ENCODE measurements around the gene RGL3. TPM values are rescaled to one million over a fixed set of nuclear protein-coding genes. Genes with fewer than 3 reads are reported as not detected.
"Not testable (repeated sequence)": the region's sequence is repeated elsewhere in the genome, so short reads cannot be mapped to it uniquely, and the experiment has no call there.

The RGL3 gene
- polyA plus RNA-seq, 1 of the 3 experiments (the other 2 are of a cell fraction): 13.3 TPM

DNA sequence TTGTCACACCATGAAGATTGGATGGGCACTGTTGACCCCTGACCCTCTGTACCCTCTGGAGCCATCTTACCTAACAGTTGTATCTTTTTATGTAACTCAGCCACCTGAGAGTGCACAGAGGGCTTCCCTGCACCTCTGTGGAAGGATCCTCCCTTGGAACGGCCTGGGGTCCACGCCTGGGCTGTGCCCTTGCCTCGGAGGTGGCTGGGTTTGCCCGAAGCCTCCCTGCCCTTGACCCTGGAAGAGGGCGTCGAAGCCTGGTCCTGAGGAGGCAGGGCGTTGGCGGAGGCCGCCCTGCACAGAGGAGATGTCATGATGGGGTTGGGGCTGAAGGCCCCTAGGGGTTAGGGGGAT lies 15.6 kb upstream of the RGL3 start:
- Histone ChIP-seq H3K79me2 (ENCODE audit: insufficient read depth) (peaks cover 37% of the 10 kb centered on the region), H3K9me3 (no peaks in the 10 kb centered on the region), H3K4me1 (ENCODE audit: control insufficient read depth in 1 of 2, insufficient read depth in 2 of 2, low read depth in 1 of 2, low read length in 1 of 2) (peaks cover 5 to 12% of the 10 kb centered on the region in 2 experiments; a peak in 1 of 4 replicates), H3K4me3 (ENCODE audit: low read depth in 2 of 2, low read length in 1 of 2) (peak overlapping the region; percentile 51 to 62), H3K27ac (ENCODE audit: low read depth in 2 of 2, low read length in 1 of 2) (peak overlapping the region; percentile 67 to 73), H3K4me2 (peak overlapping the region; percentile 92), H3K9me2 (no peaks in the 10 kb centered on the region), H3K9ac (peak overlapping the region; percentile 61), H4K20me1 (ENCODE audit: insufficient read depth) (no peaks in the 10 kb centered on the region), H2AFZ (ENCODE audit: low read depth) (peak overlapping the region; percentile 99), H3K36me3 (replicated peaks in 1 of 2; ENCODE audit: control insufficient read depth in 1 of 2, insufficient read depth in 2 of 2, low read length in 1 of 2) (peaks cover 18 to 25% of the 10 kb centered on the region in 2 experiments), H3F3A (replicated peaks; ENCODE audit: insufficient read depth) (peaks cover 5% of the 10 kb centered on the region), H3K27me3 (ENCODE audit: insufficient read depth) (no peaks in the 10 kb centered on the region)
- TF ChIP-seq MXI1 (IDR thresholded peaks at IDR 0.05; ENCODE audit: low read depth, low read length): no peak
- TF ChIP-seq TCF12 (IDR thresholded peaks at IDR 0.05): no peak
- TF ChIP-seq, protein P1, sequence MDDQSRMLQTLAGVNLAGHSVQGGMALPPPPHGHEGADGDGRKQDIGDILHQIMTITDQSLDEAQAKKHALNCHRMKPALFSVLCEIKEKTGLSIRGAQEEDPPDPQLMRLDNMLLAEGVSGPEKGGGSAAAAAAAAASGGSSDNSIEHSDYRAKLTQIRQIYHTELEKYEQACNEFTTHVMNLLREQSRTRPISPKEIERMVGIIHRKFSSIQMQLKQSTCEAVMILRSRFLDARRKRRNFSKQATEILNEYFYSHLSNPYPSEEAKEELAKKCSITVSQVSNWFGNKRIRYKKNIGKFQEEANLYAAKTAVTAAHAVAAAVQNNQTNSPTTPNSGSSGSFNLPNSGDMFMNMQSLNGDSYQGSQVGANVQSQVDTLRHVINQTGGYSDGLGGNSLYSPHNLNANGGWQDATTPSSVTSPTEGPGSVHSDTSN (IDR thresholded peaks at IDR 0.05): no peak
- TF ChIP-seq RAD21 (IDR thresholded peaks at IDR 0.05; ENCODE audit: low read length): no peak
- TF ChIP-seq YY1 (IDR thresholded peaks at IDR 0.05; ENCODE audit: low read depth): no peak
- no peak for TF ChIP-seq SMC3 (IDR thresholded peaks at IDR 0.05; ENCODE audit: low read depth, low read length)
- TF ChIP-seq ELF1 (IDR thresholded peaks at IDR 0.05): no peak
- TF ChIP-seq FOXM1 (IDR thresholded peaks at IDR 0.05; ENCODE audit: low read depth): no peak
- TF ChIP-seq FOXJ3 (CRISPR knock-in tag; IDR thresholded peaks at IDR 0.05): no peak
- TF ChIP-seq MEF2A (IDR thresholded peaks at IDR 0.05; ENCODE audit: borderline replicate concordance, low read depth): no peak
- no peak for TF ChIP-seq TAF1 (IDR thresholded peaks at IDR 0.05; ENCODE audit: borderline replicate concordance, low read depth, low read length)
- CTCF ChIA-PET: interaction anchor here (0.7 to 3.5 kb wide), 23 partner anchors 8 to 168 kb away, joined by 3 to 54 read pairs (median 5); partner anchors contain the start of genes ELAVL3, EPOR, RGL3 and SWSAP1
- no peak for DNase-seq
- POLR2A ChIA-PET: interaction anchor here (0.6 to 1.8 kb wide), 7 partner anchors 9 to 60 kb away, joined by 3 to 14 read pairs (median 5); partner anchors contain the start of genes EPOR, RGL3 and SWSAP1
- WGBS (ENCODE audit: low lambda C conversion rate): 8% methylated on average over 4 of the region's 9 CpGs

DNA sequence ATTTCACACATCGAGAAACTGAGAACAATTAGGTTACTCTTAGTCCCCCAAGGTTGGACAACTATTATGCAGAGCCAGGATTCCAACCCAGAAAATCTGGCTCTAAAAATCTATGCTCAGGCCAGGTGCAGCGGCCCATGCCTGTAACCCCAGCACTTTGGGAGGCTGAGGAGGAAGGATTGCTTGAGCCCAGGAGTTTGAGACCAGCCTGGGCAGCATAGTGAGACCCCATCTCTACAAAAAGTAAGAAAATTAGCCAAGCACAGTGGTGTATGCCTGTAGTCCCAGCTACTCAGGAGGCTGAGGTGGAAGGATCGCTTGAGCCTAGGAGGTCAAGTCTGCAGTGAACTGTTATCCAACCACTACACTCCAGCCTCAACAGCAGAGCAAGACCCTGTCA lies 14.4 kb upstream of the RGL3 start:
- H3K27me3 ChIP-seq (ENCODE audit: insufficient read depth); H3K4me2 ChIP-seq; DNase-seq; H3K4me3 ChIP-seq (ENCODE audit: low read depth in 2 of 2, low read length in 1 of 2); POLR2A ChIA-PET; H3K9ac ChIP-seq; H4K20me1 ChIP-seq (ENCODE audit: insufficient read depth); H3K9me2 ChIP-seq; H3F3A ChIP-seq (replicated peaks; ENCODE audit: insufficient read depth); H3K27ac ChIP-seq (ENCODE audit: low read depth in 2 of 2, low read length in 1 of 2); H2AFZ ChIP-seq (ENCODE audit: low read depth); H3K9me3 ChIP-seq: not testable (repeated sequence)
- CTCF ChIA-PET: interaction anchor here (0.8 to 5.8 kb wide), 2 partner anchors 10 to 51 kb away, joined by 3 to 35 read pairs; partner anchors contain the start of gene EPOR
- peaks cover 31% of the 10 kb centered on the region for H3K79me2 ChIP-seq (ENCODE audit: insufficient read depth)
- peaks cover 11 to 20% of the 10 kb centered on the region in 2 experiments for H3K36me3 ChIP-seq (replicated peaks in 1 of 2; ENCODE audit: control insufficient read depth in 1 of 2, insufficient read depth in 2 of 2, low read length in 1 of 2)
- 92% methylated on average over 3 of the region's 3 CpGs for WGBS (ENCODE audit: low lambda C conversion rate)
- H3K4me1 ChIP-seq (ENCODE audit: control insufficient read depth in 1 of 2, insufficient read depth in 2 of 2, low read depth in 1 of 2, low read length in 1 of 2): peaks cover 5 to 12% of the 10 kb centered on the region in 2 experiments; a peak in 1 of 4 replicates

DNA sequence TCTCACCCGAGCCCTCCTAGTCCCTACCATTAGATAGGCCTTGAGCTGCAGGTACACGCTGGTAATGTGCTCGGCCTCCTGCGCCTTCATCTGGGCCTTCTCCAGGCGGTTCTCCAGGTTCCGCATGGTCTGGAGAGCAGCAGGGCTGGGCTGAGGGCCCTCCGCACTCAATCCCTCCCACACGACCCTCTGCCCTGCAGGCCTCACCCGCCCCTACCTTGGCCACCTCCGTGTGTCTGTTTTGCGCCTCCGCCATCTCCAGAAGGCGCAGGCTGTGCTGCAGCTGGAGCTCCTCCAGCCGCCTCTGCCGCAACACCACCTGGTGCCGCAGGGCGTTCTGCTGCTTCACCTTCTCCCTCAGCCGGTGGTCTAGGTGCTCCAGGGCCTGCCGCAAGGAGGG lies 7.5 kb upstream of the RGL3 start:
- WGBS (ENCODE audit: low lambda C conversion rate): 92% methylated on average over 16 of the region's 19 CpGs
- Histone ChIP-seq H3K4me3 (ENCODE audit: low read depth in 2 of 2, low read length in 1 of 2) (no peak overlapping the region), H3F3A (replicated peaks; ENCODE audit: insufficient read depth) (peaks cover 6% of the 10 kb centered on the region), H3K4me1 (ENCODE audit: control insufficient read depth in 1 of 2, insufficient read depth in 2 of 2, low read depth in 1 of 2, low read length in 1 of 2) (no peaks in the 10 kb centered on the region; a peak in 1 of 4 replicates), H3K36me3 (replicated peaks in 1 of 2; ENCODE audit: control insufficient read depth in 1 of 2, insufficient read depth in 2 of 2, low read length in 1 of 2) (no peaks in the 10 kb centered on the region), H3K27ac (ENCODE audit: low read depth in 2 of 2, low read length in 1 of 2) (no peak overlapping the region), H3K79me2 (ENCODE audit: insufficient read depth) (no peaks in the 10 kb centered on the region), H4K20me1 (ENCODE audit: insufficient read depth) (no peaks in the 10 kb centered on the region), H3K9me3 (no peaks in the 10 kb centered on the region), H2AFZ (ENCODE audit: low read depth) (no peak overlapping the region), H3K4me2 (no peak overlapping the region), H3K9me2 (no peaks in the 10 kb centered on the region), H3K9ac (no peak overlapping the region), H3K27me3 (ENCODE audit: insufficient read depth) (no peaks in the 10 kb centered on the region)
- CTCF ChIA-PET: interaction anchor here (1.3 kb wide), 1 partner anchor 8 kb away, joined by 8 read pairs; the partner anchor contains the start of genes ODAD3 and PRKCSH
- DNase-seq: no peak
- POLR2A ChIA-PET: no interaction called here
- TF ChIP-seq, protein P2, sequence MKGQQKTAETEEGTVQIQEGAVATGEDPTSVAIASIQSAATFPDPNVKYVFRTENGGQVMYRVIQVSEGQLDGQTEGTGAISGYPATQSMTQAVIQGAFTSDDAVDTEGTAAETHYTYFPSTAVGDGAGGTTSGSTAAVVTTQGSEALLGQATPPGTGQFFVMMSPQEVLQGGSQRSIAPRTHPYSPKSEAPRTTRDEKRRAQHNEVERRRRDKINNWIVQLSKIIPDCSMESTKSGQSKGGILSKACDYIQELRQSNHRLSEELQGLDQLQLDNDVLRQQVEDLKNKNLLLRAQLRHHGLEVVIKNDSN (IDR thresholded peaks at IDR 0.05; ENCODE audit: borderline replicate concordance, low read depth): no peak
- TF ChIP-seq, protein P3, sequence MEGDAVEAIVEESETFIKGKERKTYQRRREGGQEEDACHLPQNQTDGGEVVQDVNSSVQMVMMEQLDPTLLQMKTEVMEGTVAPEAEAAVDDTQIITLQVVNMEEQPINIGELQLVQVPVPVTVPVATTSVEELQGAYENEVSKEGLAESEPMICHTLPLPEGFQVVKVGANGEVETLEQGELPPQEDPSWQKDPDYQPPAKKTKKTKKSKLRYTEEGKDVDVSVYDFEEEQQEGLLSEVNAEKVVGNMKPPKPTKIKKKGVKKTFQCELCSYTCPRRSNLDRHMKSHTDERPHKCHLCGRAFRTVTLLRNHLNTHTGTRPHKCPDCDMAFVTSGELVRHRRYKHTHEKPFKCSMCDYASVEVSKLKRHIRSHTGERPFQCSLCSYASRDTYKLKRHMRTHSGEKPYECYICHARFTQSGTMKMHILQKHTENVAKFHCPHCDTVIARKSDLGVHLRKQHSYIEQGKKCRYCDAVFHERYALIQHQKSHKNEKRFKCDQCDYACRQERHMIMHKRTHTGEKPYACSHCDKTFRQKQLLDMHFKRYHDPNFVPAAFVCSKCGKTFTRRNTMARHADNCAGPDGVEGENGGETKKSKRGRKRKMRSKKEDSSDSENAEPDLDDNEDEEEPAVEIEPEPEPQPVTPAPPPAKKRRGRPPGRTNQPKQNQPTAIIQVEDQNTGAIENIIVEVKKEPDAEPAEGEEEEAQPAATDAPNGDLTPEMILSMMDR (IDR thresholded peaks at IDR 0.05): no peak
- TF ChIP-seq GATA2 (CRISPR knock-in tag; IDR thresholded peaks at IDR 0.05): no peak
- TF ChIP-seq TCF12 (IDR thresholded peaks at IDR 0.05): no peak
- TF ChIP-seq SMC3 (IDR thresholded peaks at IDR 0.05; ENCODE audit: low read depth, low read length): no peak
- TF ChIP-seq, protein P4, sequence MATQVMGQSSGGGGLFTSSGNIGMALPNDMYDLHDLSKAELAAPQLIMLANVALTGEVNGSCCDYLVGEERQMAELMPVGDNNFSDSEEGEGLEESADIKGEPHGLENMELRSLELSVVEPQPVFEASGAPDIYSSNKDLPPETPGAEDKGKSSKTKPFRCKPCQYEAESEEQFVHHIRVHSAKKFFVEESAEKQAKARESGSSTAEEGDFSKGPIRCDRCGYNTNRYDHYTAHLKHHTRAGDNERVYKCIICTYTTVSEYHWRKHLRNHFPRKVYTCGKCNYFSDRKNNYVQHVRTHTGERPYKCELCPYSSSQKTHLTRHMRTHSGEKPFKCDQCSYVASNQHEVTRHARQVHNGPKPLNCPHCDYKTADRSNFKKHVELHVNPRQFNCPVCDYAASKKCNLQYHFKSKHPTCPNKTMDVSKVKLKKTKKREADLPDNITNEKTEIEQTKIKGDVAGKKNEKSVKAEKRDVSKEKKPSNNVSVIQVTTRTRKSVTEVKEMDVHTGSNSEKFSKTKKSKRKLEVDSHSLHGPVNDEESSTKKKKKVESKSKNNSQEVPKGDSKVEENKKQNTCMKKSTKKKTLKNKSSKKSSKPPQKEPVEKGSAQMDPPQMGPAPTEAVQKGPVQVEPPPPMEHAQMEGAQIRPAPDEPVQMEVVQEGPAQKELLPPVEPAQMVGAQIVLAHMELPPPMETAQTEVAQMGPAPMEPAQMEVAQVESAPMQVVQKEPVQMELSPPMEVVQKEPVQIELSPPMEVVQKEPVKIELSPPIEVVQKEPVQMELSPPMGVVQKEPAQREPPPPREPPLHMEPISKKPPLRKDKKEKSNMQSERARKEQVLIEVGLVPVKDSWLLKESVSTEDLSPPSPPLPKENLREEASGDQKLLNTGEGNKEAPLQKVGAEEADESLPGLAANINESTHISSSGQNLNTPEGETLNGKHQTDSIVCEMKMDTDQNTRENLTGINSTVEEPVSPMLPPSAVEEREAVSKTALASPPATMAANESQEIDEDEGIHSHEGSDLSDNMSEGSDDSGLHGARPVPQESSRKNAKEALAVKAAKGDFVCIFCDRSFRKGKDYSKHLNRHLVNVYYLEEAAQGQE (IDR thresholded peaks at IDR 0.05; ENCODE audit: low read depth, low read length): no peak
- no peak for TF ChIP-seq RFX5 (IDR thresholded peaks at IDR 0.05; ENCODE audit: low read length)
- no peak for TF ChIP-seq ELF1 (IDR thresholded peaks at IDR 0.05)
